C4-2B (cell line): Measurements from ENCODE around the gene CUEDC1.

ENCODE experiments used
- H3K27ac ChIP-seq: fragments of 450-650 bp; 2 replicates; pipeline ENCODE4 v1.5.1; 2017
- CTCF ChIP-seq: fragments of 450-650 bp; conservative IDR thresholded peaks from 2 replicates; pipeline ENCODE4 v1.5.1; 2017; ENCODE audit warnings: mild to moderate bottlenecking
- ZFX ChIP-seq: fragments of 450-650 bp; IDR thresholded peaks from 2 replicates; pipeline ENCODE4 v1.6.1; 2017

The CUEDC1 gene

GRCh38 chr17:57832314-57833178 is 122.7 kb downstream of the CUEDC1 start:
- TF ChIP-seq ZFX: no peak
- H3K27ac ChIP-seq: no peak overlapping the region

DNA sequence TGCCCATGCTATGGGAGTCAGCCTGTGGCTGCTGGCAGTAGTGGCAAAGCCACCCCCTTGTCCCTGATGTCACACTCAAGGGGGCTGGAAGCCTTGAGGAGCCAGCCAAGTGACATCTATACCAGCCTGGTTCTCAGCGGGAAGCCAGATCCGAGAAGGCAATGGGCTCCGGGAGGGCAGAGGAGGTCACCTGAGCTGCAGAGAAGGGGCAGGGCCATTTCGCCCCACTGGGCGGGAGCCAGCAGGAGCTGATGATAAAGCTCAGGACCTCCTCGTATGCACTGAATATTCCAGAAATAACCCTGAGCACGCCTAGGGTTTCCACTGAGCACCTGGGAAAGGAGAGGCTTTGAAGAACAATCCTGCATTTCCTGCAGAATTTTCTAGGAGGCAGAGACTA is 124.3 kb downstream of the CUEDC1 start:
- H3K27ac ChIP-seq: no peak overlapping the region
- no peak for TF ChIP-seq CTCF
- no peak for TF ChIP-seq ZFX

DNA sequence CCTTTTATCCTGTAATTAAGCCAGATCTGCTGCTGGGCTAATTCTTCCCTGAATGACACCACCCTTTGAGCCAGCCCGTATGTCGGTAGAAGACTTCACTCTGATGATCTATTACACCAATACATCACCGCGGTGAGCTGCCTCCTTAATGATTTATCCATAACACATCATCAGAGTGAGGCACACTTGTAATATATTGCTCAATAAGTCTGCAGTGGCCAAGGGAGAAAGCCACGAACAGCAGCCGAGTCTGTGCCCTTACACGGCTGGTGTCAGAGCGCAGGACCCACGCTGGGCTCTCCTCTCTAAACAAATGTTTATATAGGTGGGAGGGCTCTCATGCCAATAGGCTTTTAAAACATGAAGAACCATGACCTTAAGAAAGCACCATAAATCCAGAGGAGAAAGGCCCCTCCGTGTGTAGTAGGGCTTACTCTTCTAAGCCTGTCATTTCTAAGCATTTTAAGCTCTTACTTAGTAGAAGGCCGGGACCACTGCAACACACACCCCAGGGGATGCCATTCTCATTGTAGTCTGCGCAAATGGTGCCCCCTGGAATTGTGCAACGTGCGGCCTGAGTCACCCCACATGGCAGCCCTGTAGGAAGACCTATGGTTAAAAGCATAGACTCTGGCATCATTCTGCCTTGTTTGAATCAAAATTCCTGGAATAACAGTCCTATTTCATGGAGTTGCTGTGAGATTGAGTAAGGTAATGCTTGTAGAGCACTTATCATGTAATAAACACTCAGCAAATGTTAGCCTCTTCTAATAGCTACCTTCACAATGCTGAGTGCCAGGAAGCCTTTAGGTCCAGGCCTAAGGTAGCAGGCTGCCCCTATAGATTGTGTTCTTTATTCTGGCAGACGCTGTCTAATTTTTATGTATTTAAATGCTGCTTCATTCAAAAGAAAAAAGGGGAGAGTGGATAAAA is 131.5 kb downstream of the CUEDC1 start:
- H3K27ac ChIP-seq: no peak overlapping the region
- TF ChIP-seq CTCF (no peak), ZFX (no peak)

GRCh38 chr17:57819867-57820266 is 135.3 kb downstream of the CUEDC1 start:
- no peak overlapping the region for H3K27ac ChIP-seq
- no peak for TF ChIP-seq CTCF

DNA sequence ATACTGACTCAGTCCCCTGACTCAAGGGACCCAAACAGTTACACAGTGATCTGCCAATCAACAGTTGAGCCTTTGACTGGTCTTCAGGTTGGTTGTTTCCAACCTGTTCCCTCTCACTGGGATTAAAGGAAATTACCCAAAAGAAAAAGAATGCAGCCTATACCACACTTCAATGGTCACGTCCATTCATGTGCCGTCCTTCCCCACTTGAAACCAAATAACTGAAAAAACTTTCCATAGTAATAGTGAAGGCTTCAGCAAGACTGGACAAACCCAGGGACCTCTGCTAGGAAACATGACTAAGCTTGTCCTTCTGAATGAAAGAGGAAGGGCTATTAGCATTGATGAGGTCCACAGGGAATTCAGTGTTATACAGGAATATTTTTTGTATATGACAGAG is 135.9 kb downstream of the CUEDC1 start:
- TF ChIP-seq CTCF (no peak), ZFX (no peak)
- peak overlapping the region; percentile 40; the same call in 1 of the 2 replicates for H3K27ac ChIP-seq

DNA sequence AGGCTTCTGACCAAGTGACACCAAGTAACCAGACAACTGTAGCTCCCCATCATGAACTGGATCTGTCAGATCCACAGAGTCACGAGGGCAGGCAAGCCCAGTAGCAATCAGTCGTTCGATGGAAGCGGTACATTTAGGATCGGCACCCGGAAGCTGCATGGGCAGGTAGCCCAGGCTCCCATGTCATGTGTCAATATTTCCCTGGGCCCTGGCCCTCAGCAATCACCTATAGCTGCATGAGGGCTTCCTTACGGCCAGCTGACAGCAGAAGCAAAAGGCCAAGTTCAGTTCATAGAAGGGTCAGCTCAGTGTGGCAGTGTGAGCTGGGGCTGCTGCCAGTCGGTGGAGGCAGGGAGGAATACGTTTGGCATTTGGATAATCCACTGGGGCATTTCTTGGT is 137.1 kb downstream of the CUEDC1 start:
- no peak for TF ChIP-seq ZFX
- H3K27ac ChIP-seq: peak overlapping the region; percentile 40

- TF ChIP-seq ZFX (no peak), CTCF (no peak)
- peak overlapping the region; percentile 40 for H3K27ac ChIP-seq
These were observed 137.9 kb downstream of the CUEDC1 start for GRCh38 chr17:57817299-57817698.

DNA sequence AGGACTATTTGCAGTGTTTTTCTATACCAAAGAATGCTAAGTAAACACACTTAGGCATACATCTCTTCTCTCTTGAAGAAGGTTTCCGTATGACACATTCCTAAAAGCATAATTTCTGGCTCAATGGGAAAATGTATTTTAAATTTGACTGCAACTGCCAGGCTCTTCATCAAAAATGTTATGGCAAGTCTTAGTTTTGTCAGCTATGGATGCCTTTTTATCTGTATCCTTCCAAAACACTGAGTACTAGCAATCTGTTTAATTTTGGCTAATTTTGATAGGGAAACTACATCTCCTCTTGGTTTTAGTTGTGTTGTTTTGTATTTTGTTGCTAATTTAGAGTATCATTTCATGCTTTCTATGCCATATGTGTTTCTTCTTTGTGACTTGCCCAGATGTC is 140.8 kb downstream of the CUEDC1 start:
- TF ChIP-seq CTCF: no peak
- no peak for TF ChIP-seq ZFX

More for the DNA sequence above, 140.8 kb downstream of the CUEDC1 start:
- no peak overlapping the region for H3K27ac ChIP-seq
